Lower lobe of right lung (tissue), 2 donors: Measurements from ENCODE around the gene PPP2R5C. TPM values are rescaled to one million over a fixed set of nuclear protein-coding genes. Genes with fewer than 3 reads are reported as not detected.

ENCODE experiments used
- ATAC-seq, 2 donors: fragments of 200-7000 bp; cut with Tn5 transposase; one replicate each; pipeline ENCODE4 v1.9.1; 2020 to 2022; ENCODE audit warnings: mild to moderate bottlenecking in 2 of 2, moderate library complexity in 2 of 2
- DNase-seq: peaks from one replicate; pipeline ENCODE4 v3.0.0-alpha.2; 2020
- H3K27ac ChIP-seq: fragments of 200-600 bp; one replicate; pipeline ENCODE4 v1.8.0; 2022
- H3K27me3 ChIP-seq: fragments of 200-600 bp; one replicate; pipeline ENCODE4 v1.8.0; 2022; ENCODE audit warnings: low read depth
- H3K36me3 ChIP-seq: fragments of 200-600 bp; one replicate; pipeline ENCODE4 v1.8.0; 2022; ENCODE audit warnings: mild to moderate bottlenecking
- H3K4me1 ChIP-seq: fragments of 200-600 bp; one replicate; pipeline ENCODE4 v1.8.0; 2022
- H3K4me3 ChIP-seq: fragments of 200-600 bp; one replicate; pipeline ENCODE4 v1.8.0; 2022; ENCODE audit warnings: mild to moderate bottlenecking
- H3K9me3 ChIP-seq: fragments of 200-600 bp; one replicate; pipeline ENCODE4 v1.8.0; 2022
- intact Hi-C: fragments of 100-400 bp; cut with DNase I; formaldehyde crosslinking; loops from one replicate; pipeline ENCODE4 v1.11.0; 2022
- total RNA-seq: library from RNA; stranded (reverse); fragmentation: NEBNext Ultra II Directional; extraction: Animal tissue kit (Norgen Biotek cat#: 25700); gene quantifications from one replicate; pipeline ENCODE4 v1.2.1, GENCODE V29; 2021
- TF ChIP-seq, protein P1 (sequence below): fragments of 200-600 bp; IDR thresholded peaks from one replicate; pipeline ENCODE4 v1.8.0; 2022; ENCODE audit warnings: antibody characterized with exemption, mild to moderate bottlenecking
- donor health status: DM: no; HTN: yes; CAD: no; lungs with severe emphysema.

PPP2R5C gene
- total RNA-seq, 1 donor from 2014 or later = 160 TPM

DNA sequence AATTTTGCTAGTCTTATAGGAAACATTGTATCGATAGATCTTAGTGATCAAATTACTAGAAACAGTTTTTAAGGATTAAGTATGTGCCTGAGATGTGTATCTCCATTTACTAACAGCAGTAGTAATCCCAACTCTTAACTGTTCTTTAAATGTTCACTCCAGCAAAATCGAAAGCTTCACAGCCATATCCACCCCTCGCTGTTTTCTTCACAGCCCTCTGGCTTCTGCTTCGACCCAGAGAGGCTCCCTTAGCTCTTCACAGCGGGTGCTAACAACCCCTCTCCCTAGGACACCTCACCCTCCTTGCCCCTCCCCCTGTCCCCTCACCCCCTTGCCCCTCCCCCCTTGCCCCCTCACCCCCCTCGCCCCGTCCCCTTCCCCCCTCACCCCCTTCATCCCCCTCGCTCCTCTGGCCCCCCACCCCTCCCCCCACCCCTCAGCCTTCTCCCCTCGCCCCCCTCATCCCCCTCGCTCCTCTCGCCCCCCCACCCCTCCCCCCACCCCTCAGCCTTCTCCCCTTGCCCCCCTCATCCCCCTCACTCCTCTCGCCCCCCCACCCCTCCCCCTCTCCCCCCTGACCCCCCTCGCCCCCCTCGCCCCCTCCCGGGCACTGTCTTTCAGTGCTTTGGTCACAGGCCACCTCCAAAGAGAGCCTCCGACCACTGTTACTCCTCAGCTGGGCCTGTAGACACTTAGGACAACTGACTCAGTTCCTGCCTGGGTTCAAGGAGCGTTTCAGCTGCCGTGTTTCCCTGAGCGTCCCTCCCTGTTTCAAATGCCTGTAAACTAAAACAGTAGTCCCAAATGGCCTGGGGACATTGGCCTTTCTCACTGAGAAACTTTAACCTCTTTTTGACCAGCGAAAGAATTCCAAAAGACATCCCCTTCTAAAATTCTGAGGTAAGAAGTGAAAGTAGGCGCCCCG, 156.8 kb downstream of the PPP2R5C start:
- TF ChIP-seq, protein P1, sequence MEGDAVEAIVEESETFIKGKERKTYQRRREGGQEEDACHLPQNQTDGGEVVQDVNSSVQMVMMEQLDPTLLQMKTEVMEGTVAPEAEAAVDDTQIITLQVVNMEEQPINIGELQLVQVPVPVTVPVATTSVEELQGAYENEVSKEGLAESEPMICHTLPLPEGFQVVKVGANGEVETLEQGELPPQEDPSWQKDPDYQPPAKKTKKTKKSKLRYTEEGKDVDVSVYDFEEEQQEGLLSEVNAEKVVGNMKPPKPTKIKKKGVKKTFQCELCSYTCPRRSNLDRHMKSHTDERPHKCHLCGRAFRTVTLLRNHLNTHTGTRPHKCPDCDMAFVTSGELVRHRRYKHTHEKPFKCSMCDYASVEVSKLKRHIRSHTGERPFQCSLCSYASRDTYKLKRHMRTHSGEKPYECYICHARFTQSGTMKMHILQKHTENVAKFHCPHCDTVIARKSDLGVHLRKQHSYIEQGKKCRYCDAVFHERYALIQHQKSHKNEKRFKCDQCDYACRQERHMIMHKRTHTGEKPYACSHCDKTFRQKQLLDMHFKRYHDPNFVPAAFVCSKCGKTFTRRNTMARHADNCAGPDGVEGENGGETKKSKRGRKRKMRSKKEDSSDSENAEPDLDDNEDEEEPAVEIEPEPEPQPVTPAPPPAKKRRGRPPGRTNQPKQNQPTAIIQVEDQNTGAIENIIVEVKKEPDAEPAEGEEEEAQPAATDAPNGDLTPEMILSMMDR = no peak
- no peak overlapping the region for H3K27ac ChIP-seq
- H3K36me3 ChIP-seq = peaks cover 85% of the 10 kb centered on the region
- no peak overlapping the region for H3K4me3 ChIP-seq
- ATAC-seq (no peak), DNase-seq (no peak)
- H3K4me1 ChIP-seq = no peaks in the 10 kb centered on the region
- intact Hi-C loops = no loop called here
- H3K27me3 ChIP-seq = no peaks in the 10 kb centered on the region
- no peaks in the 10 kb centered on the region for H3K9me3 ChIP-seq

DNA sequence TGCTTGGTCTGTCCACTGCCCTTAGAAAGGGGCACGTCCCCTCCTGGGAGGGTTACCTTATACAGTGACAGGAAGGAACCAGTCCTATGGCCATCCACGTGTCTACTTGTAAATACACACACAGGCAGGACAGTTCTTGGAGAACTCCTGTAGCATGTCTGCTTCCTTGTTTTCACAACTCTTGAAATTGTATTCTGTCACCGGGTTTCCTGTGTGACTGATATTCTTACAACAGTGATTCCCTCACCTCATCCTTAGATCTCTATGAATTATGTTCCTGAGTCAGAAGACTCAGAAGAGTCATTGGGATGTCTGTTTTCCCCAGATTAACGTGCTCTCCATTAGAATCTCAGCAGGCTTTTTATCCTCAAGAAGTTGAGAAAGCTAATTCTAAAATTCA, 158.8 kb downstream of the PPP2R5C start:
- intact Hi-C loops = no loop called here
- peaks cover 84% of the 10 kb centered on the region for H3K36me3 ChIP-seq
- no peak for DNase-seq

DNA sequence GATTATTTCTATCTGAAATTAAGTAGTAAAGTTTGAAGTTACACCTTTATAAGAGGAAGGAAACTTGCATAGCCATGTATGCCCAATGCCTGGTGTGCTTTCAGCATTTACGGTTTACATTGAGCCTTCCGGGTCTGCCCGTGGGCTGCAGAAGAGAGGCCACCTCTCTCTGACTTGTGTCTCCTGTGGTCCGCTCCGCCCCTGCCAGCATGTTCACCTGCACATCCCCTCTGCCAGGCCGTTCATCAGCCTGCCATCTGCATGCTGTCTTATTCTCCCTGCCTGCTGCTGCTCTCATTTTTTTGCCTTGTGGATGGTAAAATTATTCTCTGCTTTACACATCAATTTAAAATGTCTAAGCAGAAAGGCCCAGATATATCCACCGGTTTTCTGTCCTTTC, 161.4 kb downstream of the PPP2R5C start:
- H3K27ac ChIP-seq = no peak overlapping the region
- H3K36me3 ChIP-seq = peaks cover 81% of the 10 kb centered on the region
- intact Hi-C loops = no loop called here
- no peaks in the 10 kb centered on the region for H3K9me3 ChIP-seq
- no peak for DNase-seq
- H3K27me3 ChIP-seq = no peaks in the 10 kb centered on the region
- no peak overlapping the region for H3K4me3 ChIP-seq
- peaks cover 8% of the 10 kb centered on the region for H3K4me1 ChIP-seq
- TF ChIP-seq, protein P1 = no peak
- no peak for ATAC-seq

More for the DNA sequence above, 158.8 kb downstream of the PPP2R5C start:
- Histone ChIP-seq H3K9me3 (no peaks in the 10 kb centered on the region), H3K4me1 (no peaks in the 10 kb centered on the region), H3K4me3 (no peak overlapping the region), H3K27me3 (no peaks in the 10 kb centered on the region), H3K27ac (no peak overlapping the region)
- ATAC-seq = no peak
- TF ChIP-seq, protein P1 = no peak

DNA sequence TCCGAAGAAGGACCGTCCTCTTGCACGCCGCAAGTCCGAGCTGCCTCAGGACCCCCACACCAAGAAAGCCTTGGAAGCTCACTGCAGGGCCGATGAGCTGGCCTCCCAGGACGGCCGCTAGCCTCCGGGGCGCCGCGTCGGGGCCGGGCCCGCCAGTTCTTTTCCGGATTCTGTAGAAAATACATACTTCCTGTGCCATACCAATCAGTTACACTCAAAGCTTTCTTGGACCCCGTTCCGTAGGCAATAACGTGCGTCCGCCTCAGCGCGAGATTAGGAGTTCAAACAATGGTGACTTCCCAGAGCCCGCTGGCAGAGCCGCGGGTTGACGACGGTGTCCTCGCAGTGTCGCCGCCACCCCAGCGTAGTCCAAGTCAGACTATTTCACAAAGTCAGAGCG, 163.6 kb downstream of the PPP2R5C start:
- Histone ChIP-seq H3K4me3 (no peak overlapping the region), H3K27ac (no peak overlapping the region), H3K9me3 (no peaks in the 10 kb centered on the region), H3K4me1 (peaks cover 8% of the 10 kb centered on the region), H3K36me3 (peaks cover 77% of the 10 kb centered on the region), H3K27me3 (no peaks in the 10 kb centered on the region)
- DNase-seq = no peak
- ATAC-seq = no peak
- TF ChIP-seq, protein P1 = no peak
- intact Hi-C loops = no loop called here

DNA sequence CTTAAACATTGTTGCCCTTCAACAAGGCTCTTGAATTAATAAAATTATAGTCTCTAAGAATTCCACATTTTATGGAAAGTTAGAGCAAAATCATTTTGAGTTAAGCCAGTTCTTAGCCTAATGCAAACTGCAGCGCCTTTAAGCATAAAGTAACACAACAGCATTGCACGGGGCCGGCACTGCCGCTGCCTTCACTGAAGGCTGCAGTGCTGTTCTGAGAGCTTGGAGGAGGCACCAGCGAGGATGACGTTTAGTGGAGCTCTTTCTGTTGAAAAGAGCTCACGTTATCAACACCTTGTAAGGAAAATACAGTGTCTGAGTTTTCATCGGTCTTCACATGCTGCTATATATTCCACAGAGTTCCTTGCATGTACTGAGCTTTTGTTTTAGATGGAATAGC, 164.6 kb downstream of the PPP2R5C start:
- H3K36me3 ChIP-seq = peaks cover 68% of the 10 kb centered on the region
- H3K9me3 ChIP-seq = no peaks in the 10 kb centered on the region
- TF ChIP-seq, protein P1 = no peak
- H3K4me1 ChIP-seq = peaks cover 8% of the 10 kb centered on the region
- no peak overlapping the region for H3K27ac ChIP-seq
- no peaks in the 10 kb centered on the region for H3K27me3 ChIP-seq
- no peak for ATAC-seq
- DNase-seq = no peak
- intact Hi-C loops = no loop called here
- no peak overlapping the region for H3K4me3 ChIP-seq
